NT2/D1 (cell line): ENCODE results near the gene GCDH.

Experiments
- SUZ12 ChIP-seq: IDR thresholded peaks from 2 replicates; pipeline ENCODE4 v1.6.1; 2011; ENCODE audit not compliant: insufficient read length, insufficient read depth; ENCODE audit errors: extremely low read depth
- YY1 ChIP-seq: IDR thresholded peaks from 2 replicates; pipeline ENCODE4 v1.6.1; 2011; ENCODE audit not compliant: insufficient read length, insufficient read depth
- ZNF274 ChIP-seq: IDR thresholded peaks from 2 replicates; pipeline ENCODE4 v1.6.1; 2011; ENCODE audit warnings: mild to moderate bottlenecking, low read depth, low read length

DNA sequence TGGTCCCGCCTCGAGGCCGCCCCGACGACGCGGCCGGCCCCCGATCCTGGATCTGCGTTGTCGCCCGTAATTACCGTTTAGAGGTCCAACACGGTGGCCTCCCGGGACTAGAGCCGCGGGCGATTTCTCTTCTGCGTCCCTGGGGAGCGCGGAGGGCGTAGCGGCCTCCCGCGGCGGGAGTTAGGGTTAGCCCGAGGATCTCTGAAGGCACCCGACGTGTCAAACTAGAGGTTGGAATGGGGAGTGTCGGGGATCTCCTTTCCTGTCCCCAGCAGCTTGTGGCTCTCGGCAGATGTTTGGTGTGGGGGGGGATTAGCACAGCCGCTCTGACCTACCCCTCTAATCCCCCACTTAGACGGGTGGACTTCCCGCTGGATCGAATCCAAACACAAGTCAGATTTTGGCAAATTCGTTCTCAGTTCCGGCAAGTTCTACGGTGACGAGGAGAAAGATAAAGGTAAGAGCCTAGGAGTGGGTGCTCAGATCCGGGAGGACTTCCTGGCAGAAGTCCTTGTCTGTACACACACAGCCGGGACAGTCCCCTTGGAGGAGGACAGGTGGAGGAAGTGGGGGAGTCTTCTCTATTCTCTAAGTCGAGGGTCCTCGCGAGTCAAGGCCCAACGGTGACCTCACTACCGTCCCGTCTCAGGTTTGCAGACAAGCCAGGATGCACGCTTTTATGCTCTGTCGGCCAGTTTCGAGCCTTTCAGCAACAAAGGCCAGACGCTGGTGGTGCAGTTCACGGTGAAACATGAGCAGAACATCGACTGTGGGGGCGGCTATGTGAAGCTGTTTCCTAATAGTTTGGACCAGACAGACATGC, 48.0 kb downstream of the GCDH start:
- no peak for TF ChIP-seq YY1
- no peak for TF ChIP-seq SUZ12
- TF ChIP-seq ZNF274 = no peak
